PC-3 (cell line): ENCODE results near the gene STX18. TPM values are rescaled to one million over a fixed set of nuclear protein-coding genes. Genes with fewer than 3 reads are reported as not detected.

ENCODE experiments used
- ATAC-seq: fragments of 200-7000 bp; cut with Tn5 transposase; 2 replicates; pipeline ENCODE4 v1.9.1; 2020; ENCODE audit warnings: mild to moderate bottlenecking, moderate library complexity
- BruUV-seq: library from RNA; stranded (reverse); fragments of 400-500 nt; replicated peaks from 2 replicates; lab custom pipeline; 2021; lab: Mats Ljungman, UMichigan
- CTCF ChIA-PET: fragments of 300-600 bp; sonication (Branson Sonifier 250); formaldehyde crosslinking; loops from one replicate; lab custom pipeline; 2022; ENCODE audit warnings: antibody characterized with exemption; lab: Charles Lee
- POLR2A ChIA-PET: fragments of 300-600 bp; sonication (Branson Sonifier 250); formaldehyde crosslinking; loops from one replicate; lab custom pipeline; 2022; ENCODE audit warnings: antibody characterized with exemption; ENCODE audit not compliant: unreplicated experiment; lab: Charles Lee
- DNase-seq: peaks from one replicate; pipeline ENCODE4 v3.0.0-alpha.2; 2015
- H2AFZ ChIP-seq: fragments of 300-600 bp; sonication (generic); 2 replicates; pipeline ENCODE4 v1.6.0; 2016; ENCODE audit warnings: antibody characterized with exemption, low read length
- H3F3A ChIP-seq: fragments of 300-600 bp; sonication (generic); one replicate; pipeline ENCODE4 v1.6.0; 2017; ENCODE audit warnings: antibody characterized with exemption, low read length, control low read depth, mild to moderate bottlenecking; ENCODE audit not compliant: unreplicated experiment
- H3K27ac ChIP-seq: fragments of 300-600 bp; sonication (generic); 2 replicates; pipeline ENCODE4 v1.5.1; 2016; ENCODE audit warnings: mild to moderate bottlenecking, low read length
- H3K27me3 ChIP-seq: fragments of 300-600 bp; sonication (generic); 2 replicates; pipeline ENCODE4 v1.6.1; 2016; ENCODE audit warnings: low read length, mixed read lengths
- H3K36me3 ChIP-seq: fragments of 300-600 bp; sonication (generic); 2 replicates; pipeline ENCODE4 v1.6.1; 2016; ENCODE audit warnings: low read depth, mixed run types, low read length, mixed read lengths
- H3K4me1 ChIP-seq: fragments of 300-600 bp; sonication (generic); 2 replicates; pipeline ENCODE4 v1.5.1; 2016; ENCODE audit warnings: low read length; ENCODE audit not compliant: insufficient read depth
- H3K4me2 ChIP-seq: fragments of 300-600 bp; sonication (generic); 2 replicates; pipeline ENCODE4 v1.6.0; 2016; ENCODE audit warnings: low read length
- H3K4me3 ChIP-seq: fragments of 300-600 bp; sonication (generic); 2 replicates; pipeline ENCODE4 v1.5.1; 2016; ENCODE audit warnings: mild to moderate bottlenecking, low read length, mixed read lengths
- H3K79me2 ChIP-seq: fragments of 300-600 bp; sonication (generic); 2 replicates; pipeline ENCODE4 v1.6.1; 2017; ENCODE audit warnings: low read length, mixed read lengths
- H3K9ac ChIP-seq: fragments of 300-600 bp; sonication (generic); 2 replicates; pipeline ENCODE4 v1.6.0; 2016; ENCODE audit warnings: mild to moderate bottlenecking, low read length
- H3K9me2 ChIP-seq: fragments of 300-600 bp; sonication (generic); replicated peaks from 2 replicates; pipeline ENCODE4 v1.6.1; 2016; ENCODE audit warnings: mixed run types, low read length, mixed read lengths
- H3K9me3 ChIP-seq: fragments of 300-600 bp; sonication (generic); 2 replicates; pipeline ENCODE4 v1.6.1; 2016; ENCODE audit warnings: low read length, mixed read lengths
- H4K20me1 ChIP-seq: fragments of 300-600 bp; sonication (generic); 2 replicates; pipeline ENCODE4 v1.6.1; 2016; ENCODE audit warnings: low read length, mixed read lengths
- EZH2 ChIP-seq: fragments of 300-600 bp; sonication (generic); IDR thresholded peaks from one replicate; pipeline ENCODE4 v1.6.1; 2017; ENCODE audit warnings: antibody characterized with exemption, mild to moderate bottlenecking, low read length; ENCODE audit not compliant: unreplicated experiment
- EZH2phosphoT487 ChIP-seq: fragments of 300-600 bp; sonication (generic); IDR thresholded peaks from 2 replicates; pipeline ENCODE4 v1.6.1; 2018; ENCODE audit warnings: mild to moderate bottlenecking, antibody characterized with exemption, low read length, borderline replicate concordance
- intact Hi-C: fragments of 100-400 bp; cut with micrococcal nuclease; formaldehyde crosslinking; loops from 2 replicates; pipeline ENCODE4 v1.9.0; 2023
- total RNA-seq: library from RNA; depleted of rRNA; stranded (reverse); fragments of >200 nt; gene quantifications from 2 replicates; pipeline ENCODE4 v1.2.3, GENCODE V29; 2014
- TF ChIP-seq, protein P1 (sequence below): fragments of 300-600 bp; sonication (generic); conservative IDR thresholded peaks from 2 replicates; pipeline ENCODE4 v1.5.1; 2017; ENCODE audit warnings: antibody characterized with exemption, low read depth, mild to moderate bottlenecking, low read length

The STX18 gene
- total RNA-seq, 1 experiment from 2014 or later: 25.0 TPM

GRCh38 chr4:4481399-4481994 is 60.4 kb downstream of the STX18 start:
- CTCF ChIA-PET: no interaction called here
- Histone ChIP-seq H3K9me2 (no peaks in the 10 kb centered on the region), H3K27ac (no peak overlapping the region), H3F3A (no peaks in the 10 kb centered on the region), H3K4me3 (no peak overlapping the region), H2AFZ (no peak overlapping the region), H3K27me3 (no peaks in the 10 kb centered on the region), H3K9me3 (no peaks in the 10 kb centered on the region), H3K4me1 (peaks cover 15% of the 10 kb centered on the region), H3K4me2 (no peak overlapping the region), H3K79me2 (peaks cover 16% of the 10 kb centered on the region), H3K36me3 (no peaks in the 10 kb centered on the region), H4K20me1 (no peaks in the 10 kb centered on the region), H3K9ac (no peak overlapping the region)
- ATAC-seq: no peak
- no TSS peak for BruUV-seq
- intact Hi-C loops: no loop called here
- TF ChIP-seq, protein P1, sequence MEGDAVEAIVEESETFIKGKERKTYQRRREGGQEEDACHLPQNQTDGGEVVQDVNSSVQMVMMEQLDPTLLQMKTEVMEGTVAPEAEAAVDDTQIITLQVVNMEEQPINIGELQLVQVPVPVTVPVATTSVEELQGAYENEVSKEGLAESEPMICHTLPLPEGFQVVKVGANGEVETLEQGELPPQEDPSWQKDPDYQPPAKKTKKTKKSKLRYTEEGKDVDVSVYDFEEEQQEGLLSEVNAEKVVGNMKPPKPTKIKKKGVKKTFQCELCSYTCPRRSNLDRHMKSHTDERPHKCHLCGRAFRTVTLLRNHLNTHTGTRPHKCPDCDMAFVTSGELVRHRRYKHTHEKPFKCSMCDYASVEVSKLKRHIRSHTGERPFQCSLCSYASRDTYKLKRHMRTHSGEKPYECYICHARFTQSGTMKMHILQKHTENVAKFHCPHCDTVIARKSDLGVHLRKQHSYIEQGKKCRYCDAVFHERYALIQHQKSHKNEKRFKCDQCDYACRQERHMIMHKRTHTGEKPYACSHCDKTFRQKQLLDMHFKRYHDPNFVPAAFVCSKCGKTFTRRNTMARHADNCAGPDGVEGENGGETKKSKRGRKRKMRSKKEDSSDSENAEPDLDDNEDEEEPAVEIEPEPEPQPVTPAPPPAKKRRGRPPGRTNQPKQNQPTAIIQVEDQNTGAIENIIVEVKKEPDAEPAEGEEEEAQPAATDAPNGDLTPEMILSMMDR: no peak
- POLR2A ChIA-PET: no interaction called here
- DNase-seq: no peak

- ChIA-PET POLR2A (interaction anchor here (0.6 kb wide), 1 partner anchor 204 kb away, joined by 7 read pairs; no protein-coding TSS in a partner anchor), CTCF (no interaction called here)
- no peaks in the 10 kb centered on the region for H3K36me3 ChIP-seq
- no peak overlapping the region for H3K27ac ChIP-seq
- no peak overlapping the region for H2AFZ ChIP-seq
- no peaks in the 10 kb centered on the region for H4K20me1 ChIP-seq
- H3K9me3 ChIP-seq: no peaks in the 10 kb centered on the region
- ATAC-seq: peak; percentile 34; the same call in 1 of the 2 replicates
- H3K4me2 ChIP-seq: no peak overlapping the region
- H3K27me3 ChIP-seq: no peaks in the 10 kb centered on the region
- H3K4me1 ChIP-seq: peaks cover 15% of the 10 kb centered on the region
- DNase-seq: no peak
- H3K4me3 ChIP-seq: no peak overlapping the region
- no peaks in the 10 kb centered on the region for H3F3A ChIP-seq
- no TSS peak for BruUV-seq
- H3K9ac ChIP-seq: no peak overlapping the region
- TF ChIP-seq, protein P1: peak; percentile 53
- TF ChIP-seq EZH2: no peak
- peaks cover 23% of the 10 kb centered on the region for H3K79me2 ChIP-seq
- intact Hi-C loops: no loop called here
- H3K9me2 ChIP-seq: no peaks in the 10 kb centered on the region
These were observed 61.0 kb downstream of the STX18 start for GRCh38 chr4:4480685-4481398.

GRCh38 chr4:4480205-4480604 is 61.6 kb downstream of the STX18 start:
- DNase-seq (no peak), ATAC-seq (no peak)
- Histone ChIP-seq H3K4me3 (no peak overlapping the region), H3K9me2 (no peaks in the 10 kb centered on the region), H3K4me1 (peaks cover 15% of the 10 kb centered on the region), H3K9ac (no peak overlapping the region), H3K79me2 (peaks cover 27% of the 10 kb centered on the region), H2AFZ (no peak overlapping the region), H4K20me1 (no peaks in the 10 kb centered on the region), H3K27me3 (no peaks in the 10 kb centered on the region), H3K4me2 (no peak overlapping the region), H3K27ac (no peak overlapping the region), H3F3A (no peaks in the 10 kb centered on the region), H3K9me3 (no peaks in the 10 kb centered on the region), H3K36me3 (no peaks in the 10 kb centered on the region)
- TF ChIP-seq, protein P1: no peak
- TF ChIP-seq EZH2phosphoT487 (no peak), EZH2 (no peak)
- intact Hi-C loops: no loop called here
- BruUV-seq: no TSS peak
- CTCF ChIA-PET: no interaction called here
- POLR2A ChIA-PET: interaction anchor here (0.6 kb wide), 1 partner anchor 205 kb away, joined by 7 read pairs; no protein-coding TSS in a partner anchor
